NCI-H2227 treated with DMSO at 0.1 percent for 48 hours (cell line): ENCODE data around the gene TM4SF5.
"Not testable (repeated sequence)": the region's sequence is repeated elsewhere in the genome, so short reads cannot be mapped to it uniquely, and the experiment has no call there.

Experiments used
- DNase-seq: peaks from one replicate; lab custom pipeline; 2025; lab: John Stamatoyannopoulos, UW

The TM4SF5 gene

GRCh38 chr17:4789951-4790704 is 18.4 kb downstream of the TM4SF5 start:
- peak; percentile 63 for DNase-seq

DNA sequence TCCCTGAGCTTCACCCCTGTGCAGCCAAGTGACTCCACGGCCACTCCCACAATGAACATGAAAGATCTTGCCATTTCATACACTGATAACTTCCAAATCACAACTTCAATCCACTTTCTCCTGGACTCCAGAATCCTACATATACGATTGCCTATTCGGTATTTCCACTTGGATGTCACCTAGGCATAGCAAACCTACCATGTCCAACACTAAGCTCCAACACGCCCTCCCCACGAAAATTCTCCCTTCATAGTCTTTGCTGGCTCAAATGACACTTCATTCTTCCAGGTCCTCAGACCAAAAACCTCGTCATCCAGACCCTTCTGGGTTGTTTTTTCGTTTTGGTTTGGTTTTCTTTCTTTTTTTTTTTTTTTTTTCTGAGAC is 19.0 kb downstream of the TM4SF5 start:
- no peak for DNase-seq

DNA sequence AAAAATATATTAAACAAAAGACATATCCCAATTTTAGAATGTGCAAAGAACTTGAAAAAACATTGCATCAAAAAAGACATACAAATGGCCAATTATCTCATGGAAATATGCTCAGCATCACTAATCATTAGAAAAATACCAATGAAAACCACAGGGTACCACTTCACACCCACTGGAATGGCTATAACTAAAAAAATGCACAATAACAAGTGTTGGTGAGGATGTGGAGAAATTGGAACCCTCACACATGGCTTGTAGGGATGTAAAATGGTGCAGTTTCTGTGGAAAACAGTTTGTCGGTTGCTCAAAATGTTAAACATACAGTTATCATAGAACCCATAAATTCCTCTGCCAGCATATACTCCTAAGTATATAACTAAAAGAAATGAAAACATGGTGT is 23.5 kb downstream of the TM4SF5 start:
- no peak for DNase-seq

- peak; percentile 3 for DNase-seq
Measured at GRCh38 chr17:4796552-4796920, 24.9 kb downstream of the TM4SF5 start.

DNA sequence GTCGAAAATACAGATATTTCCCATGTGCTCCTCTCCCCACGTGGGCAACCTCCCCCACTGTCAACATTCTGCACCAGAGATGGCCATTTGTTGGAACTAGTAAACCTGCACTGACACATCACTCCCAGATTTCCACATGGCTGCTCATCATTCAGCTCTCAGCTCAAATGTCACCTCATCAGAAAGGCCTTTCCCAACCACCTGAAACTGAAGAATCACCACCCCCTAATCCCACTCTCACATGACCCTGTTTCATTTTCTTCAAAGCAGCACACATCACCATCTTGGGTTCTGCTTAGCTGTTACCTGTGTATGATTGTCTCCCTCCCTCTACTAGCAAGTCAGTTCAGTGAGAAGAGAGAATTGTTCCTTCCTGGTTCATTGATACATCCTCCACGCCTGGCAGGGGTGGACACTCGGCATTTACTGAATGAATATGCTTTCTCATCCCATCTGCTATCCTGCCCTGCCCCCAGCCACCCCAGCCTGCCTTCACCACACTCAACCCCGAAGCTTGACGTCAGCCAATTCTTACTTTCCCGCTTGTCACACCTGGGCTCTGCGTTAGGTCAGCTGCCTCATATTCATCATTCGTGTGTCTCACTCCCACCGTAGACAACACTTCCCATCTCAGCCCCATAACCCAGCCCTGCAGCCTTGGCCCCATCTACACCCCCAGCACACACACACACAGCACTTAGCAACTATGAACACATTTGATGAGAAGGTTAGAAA is 28.9 kb downstream of the TM4SF5 start:
- peak; percentile 3 for DNase-seq

DNA sequence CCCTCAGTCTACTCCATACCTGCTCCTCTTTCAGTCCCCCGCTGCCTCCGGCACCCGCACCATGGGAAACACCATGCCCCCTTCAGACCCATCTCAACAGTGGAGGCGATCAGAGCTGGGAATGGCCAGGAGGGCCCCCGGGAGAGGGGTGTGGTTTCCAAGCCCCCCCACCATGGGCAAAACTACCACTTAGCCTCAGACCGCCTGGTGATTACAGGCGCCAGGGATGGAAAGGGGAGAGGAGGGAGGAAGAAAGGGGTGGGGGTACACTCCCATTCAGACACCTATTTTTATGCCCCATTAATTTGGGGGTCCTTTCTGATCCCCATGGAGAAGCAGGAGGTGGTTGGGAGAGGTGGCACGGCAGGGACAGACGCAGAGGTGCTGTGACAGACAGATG is 30.5 kb downstream of the TM4SF5 start, which contains the start of gene C17orf114:
Gene C17orf114, minus strand, starts transcription at position 101 of the 400 bp plus-strand sequence.
- peak; percentile 29 for DNase-seq

DNA sequence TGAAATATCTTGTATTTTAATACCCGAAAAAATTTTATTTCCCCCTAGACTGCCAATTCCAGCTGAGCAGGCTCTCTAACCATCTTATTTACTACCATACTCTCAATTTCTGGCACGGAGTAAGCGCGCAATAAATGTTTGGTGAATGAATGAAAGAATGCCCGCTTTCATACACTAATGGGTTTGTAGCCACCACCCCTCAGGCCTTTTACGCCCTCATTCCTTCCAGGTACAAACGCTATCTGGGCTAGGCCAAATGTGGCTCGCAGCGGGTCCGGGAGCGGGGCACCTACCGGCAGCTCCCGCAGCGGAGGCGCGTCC is 34.7 kb downstream of the TM4SF5 start:
- no peak for DNase-seq

GRCh38 chr17:4806777-4807604 is 35.3 kb downstream of the TM4SF5 start, which contains the start of gene PLD2:
PLD2 (plus strand) TSS chr17:4807152; CDS start chr17:4807773, 621 bp downstream.
- peak; percentile 45 for DNase-seq

- DNase-seq, result no peak
Measured at GRCh38 chr17:4807605-4808377, 36.1 kb downstream of the TM4SF5 start.

DNA sequence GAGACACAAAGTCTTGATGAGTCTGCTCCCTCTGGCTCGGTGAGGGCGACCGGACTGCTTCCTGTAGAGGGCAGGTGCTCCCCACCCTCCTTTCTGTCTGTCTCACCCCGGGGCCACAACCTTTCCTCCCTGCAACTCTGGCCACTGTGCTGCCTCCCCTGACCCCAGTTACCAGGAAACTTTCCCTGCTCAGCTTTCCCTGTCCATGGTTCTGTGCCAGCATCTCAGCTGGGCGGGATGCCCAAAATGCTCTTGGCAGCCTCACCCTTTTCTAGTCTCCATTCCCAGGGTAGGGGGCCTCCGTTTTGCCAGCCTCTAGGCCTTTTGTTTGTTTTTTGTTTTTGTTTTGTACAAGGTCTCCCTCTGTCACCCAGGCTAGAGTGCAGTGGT is 36.7 kb downstream of the TM4SF5 start:
- no peak for DNase-seq

DNA sequence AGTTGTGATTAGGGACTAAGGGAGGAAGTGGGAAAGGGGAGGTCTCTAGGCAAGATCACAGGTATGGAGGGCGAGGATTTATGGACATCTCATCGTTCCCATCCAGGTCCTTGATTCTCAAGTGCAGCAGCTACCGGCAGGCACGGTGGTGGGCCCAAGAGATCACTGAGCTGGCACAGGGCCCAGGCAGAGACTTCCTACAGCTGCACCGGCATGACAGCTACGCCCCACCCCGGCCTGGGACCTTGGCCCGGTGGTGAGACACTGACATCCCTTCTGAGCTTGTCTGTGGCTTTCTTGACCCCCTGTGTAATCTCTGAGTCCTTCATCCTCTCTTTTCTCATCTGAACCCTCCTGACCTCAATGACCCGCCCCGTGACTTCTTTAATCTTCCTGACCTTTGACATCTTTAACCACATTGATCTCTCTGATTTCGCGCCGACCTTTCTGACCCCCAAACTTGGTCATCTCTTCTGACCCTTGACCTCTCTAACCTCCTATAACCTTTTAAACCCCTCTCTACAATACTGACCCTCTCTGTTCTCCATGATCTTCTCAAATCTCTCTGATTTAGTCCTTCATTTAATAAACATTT is 39.1 kb downstream of the TM4SF5 start:
- no peak for DNase-seq

DNA sequence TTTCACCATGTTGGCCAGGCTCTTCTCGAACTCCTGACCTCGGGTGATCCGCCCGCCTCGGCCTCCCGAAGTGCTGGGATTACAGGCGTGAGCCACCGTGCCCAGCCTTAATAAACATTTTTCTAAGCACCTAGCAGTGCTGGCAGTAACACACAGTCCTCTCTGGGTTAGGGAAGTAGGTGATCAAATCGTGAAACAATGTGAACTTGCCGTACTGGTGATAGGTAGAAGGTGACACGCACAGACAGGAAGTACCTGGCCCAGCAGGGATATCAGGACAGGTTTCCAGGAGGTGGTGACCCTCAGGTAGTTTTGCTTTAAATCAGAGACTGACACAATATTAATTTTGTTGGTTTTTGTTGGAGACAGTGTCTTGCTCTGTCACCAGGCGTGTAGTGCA is 39.8 kb downstream of the TM4SF5 start:
- DNase-seq, result no peak

DNA sequence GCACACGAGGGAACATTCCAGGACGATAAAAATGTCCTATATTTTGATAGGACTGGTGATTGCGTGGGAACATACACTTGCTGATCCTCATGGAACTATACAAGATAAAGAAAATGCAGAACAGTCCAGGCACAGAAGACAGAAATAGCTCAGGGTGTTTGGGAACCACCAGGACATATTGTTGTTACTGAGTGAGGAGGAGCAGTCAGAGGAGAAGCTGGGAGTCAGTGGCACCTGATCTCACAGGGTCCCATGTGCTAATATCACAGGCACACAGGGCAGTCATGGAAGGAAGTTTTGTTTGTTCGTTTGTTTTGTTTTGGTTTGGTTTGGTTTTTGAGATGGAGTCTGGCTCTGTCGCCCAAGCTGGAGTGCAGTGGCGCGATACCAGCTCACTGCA is 41.0 kb downstream of the TM4SF5 start:
- no peak for DNase-seq

DNA sequence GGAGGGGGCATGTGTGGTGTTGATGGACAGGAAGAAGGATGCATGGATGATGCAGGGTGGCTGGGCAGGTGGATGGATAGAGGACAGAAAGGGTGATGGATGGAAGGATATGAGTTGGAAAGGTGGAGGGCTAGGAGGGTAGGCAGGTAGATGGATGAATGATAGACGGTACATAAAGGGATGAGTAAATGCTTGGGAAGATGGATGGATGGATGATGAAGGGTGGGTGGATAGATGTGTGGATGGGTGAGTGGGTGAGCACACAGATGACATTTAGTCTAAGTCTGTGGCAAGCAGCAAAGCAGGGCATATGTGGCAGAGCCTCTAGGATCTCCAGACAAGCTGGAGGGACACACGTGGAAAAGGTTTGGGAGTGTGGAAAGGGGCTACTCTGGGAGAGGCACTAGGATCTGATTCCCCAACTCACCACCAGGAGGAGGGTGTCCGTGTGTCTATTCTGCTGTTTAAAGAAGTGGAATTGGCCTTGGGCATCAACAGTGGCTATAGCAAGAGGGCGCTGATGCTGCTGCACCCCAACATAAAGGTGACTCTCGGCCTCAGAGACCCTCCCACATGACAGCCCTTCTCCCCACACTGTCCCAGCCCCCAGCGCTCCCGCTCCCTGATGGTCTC is 43.5 kb downstream of the TM4SF5 start:
- no peak for DNase-seq

DNA sequence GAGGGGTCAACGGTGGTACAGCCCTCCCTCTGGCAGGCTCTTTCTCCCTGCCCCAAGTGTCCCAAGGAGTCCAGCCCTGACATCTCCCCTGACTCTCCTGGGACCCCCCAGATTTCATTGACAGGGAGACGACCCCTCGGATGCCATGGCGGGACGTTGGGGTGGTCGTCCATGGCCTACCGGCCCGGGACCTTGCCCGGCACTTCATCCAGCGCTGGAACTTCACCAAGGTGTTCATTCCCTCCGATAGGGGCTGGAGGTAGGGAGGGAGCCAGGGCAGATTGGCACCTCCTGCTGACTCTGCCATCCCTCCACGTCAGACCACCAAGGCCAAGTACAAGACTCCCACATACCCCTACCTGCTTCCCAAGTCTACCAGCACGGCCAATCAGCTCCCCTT is 45.1 kb downstream of the TM4SF5 start:
- DNase-seq, result no peak

- no peak for DNase-seq
Measured at GRCh38 chr17:4818276-4818675, 46.6 kb downstream of the TM4SF5 start.

DNA sequence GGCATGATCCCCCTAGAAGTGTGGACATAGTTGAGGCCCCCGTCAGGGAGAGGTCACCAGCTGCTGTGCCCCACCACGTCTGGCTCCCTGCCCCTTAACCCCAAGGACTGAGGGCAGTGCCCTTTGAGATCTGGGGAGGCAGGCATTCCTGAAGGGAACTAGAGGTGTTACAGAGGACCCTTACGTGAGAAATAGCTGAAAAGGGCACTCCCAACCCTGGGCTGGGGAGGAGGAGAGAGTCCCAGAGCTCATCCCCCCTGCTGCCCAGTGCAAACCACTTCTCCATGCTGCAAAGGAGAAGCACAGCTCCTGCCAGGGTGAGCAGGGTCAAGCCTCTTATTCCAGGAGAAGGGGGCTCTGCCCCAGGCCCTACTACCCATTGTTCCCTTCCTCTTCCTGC is 51.1 kb downstream of the TM4SF5 start:
- no peak for DNase-seq

- no peak for DNase-seq
Measured at GRCh38 chr17:4823373-4824089, 51.8 kb downstream of the TM4SF5 start.

GRCh38 chr17:4827399-4827798 is 55.7 kb downstream of the TM4SF5 start:
- DNase-seq, result no peak

- not testable (repeated sequence) for DNase-seq
Measured at GRCh38 chr17:4832829-4833177, 61.1 kb downstream of the TM4SF5 start.
